A549 (cell line): ENCODE measurements around the gene C4orf50.

Source experiments
- CHD2 ChIP-seq: fragments of 150-350 bp; IDR thresholded peaks from 2 replicates; pipeline ENCODE4 v1.6.1; 2014; ENCODE audit warnings: low read length; ENCODE audit not compliant: partially characterized antibody
- EHMT2 ChIP-seq: fragments of 200-600 bp; sonication (generic); IDR thresholded peaks from 2 replicates; pipeline ENCODE4 v1.6.1; 2016; ENCODE audit warnings: antibody characterized with exemption, low read depth, mild to moderate bottlenecking, moderate library complexity
- HOXB5 ChIP-seq: fragments of 250-450 bp; sonication (Bioruptor Pico); IDR thresholded peaks from 2 replicates; pipeline ENCODE4 v1.5.0; 2020; ENCODE audit warnings: mild to moderate bottlenecking, moderate library complexity
- MAFK ChIP-seq: fragments of 450-650 bp; IDR thresholded peaks from 2 replicates; pipeline ENCODE4 v1.6.1; 2014; ENCODE audit not compliant: partially characterized antibody
- MAZ ChIP-seq: fragments of 150-350 bp; IDR thresholded peaks from 2 replicates; pipeline ENCODE4 v1.6.1; 2014; ENCODE audit warnings: antibody characterized with exemption, low read depth, low read length, borderline replicate concordance
- MYC ChIP-seq: IDR thresholded peaks from 2 replicates; pipeline ENCODE4 v1.6.1; 2012; ENCODE audit warnings: mild to moderate bottlenecking, inconsistent platforms, low read length, improper control_type of control experiment, borderline replicate concordance
- POLR2A ChIP-seq: IDR thresholded peaks from 2 replicates; pipeline ENCODE4 v1.6.1; 2012; ENCODE audit warnings: mild to moderate bottlenecking, low read length
- POLR2AphosphoS2 ChIP-seq: conservative IDR thresholded peaks from 2 replicates; pipeline ENCODE4 v1.6.1; 2012; ENCODE audit warnings: low read length, improper control_type of control experiment, inconsistent platforms
- RAD21 ChIP-seq, 2 experiments: fragments of >200 bp in 1 of 2; sonication (Bioruptor Twin) in 1 of 2; formaldehyde crosslinking in 1 of 2; IDR thresholded peaks in 1 of 2; conservative IDR thresholded peaks in 1 of 2; 2 replicates in 1 of 2; 3 replicates in 1 of 2; pipeline ENCODE4 v1.6.1; 2012 to 2018; ENCODE audit warnings: inconsistent platforms in 1 of 2
- RCOR1 ChIP-seq: fragments of 150-350 bp; IDR thresholded peaks from 2 replicates; pipeline ENCODE4 v1.6.1; 2014; ENCODE audit warnings: antibody characterized with exemption, low read length, low read depth
- RFX5 ChIP-seq: fragments of 450-650 bp; IDR thresholded peaks from 2 replicates; pipeline ENCODE4 v1.7.1; 2014; ENCODE audit warnings: antibody characterized with exemption, mild to moderate bottlenecking, moderate library complexity
- TF ChIP-seq, protein P1 (sequence below): fragments of 200-600 bp; sonication (generic); IDR thresholded peaks from 2 replicates; pipeline ENCODE4 v1.6.1; 2016; ENCODE audit warnings: antibody characterized with exemption, mild to moderate bottlenecking, moderate library complexity
- TF ChIP-seq, protein P2 (sequence below): IDR thresholded peaks from 2 replicates; pipeline ENCODE4 v1.6.1; 2012
- TF ChIP-seq, protein P3 (sequence below): fragments of >200 bp; sonication (Bioruptor Twin); formaldehyde crosslinking; IDR thresholded peaks from 3 replicates; pipeline ENCODE4 v1.5.1; 2016

DNA sequence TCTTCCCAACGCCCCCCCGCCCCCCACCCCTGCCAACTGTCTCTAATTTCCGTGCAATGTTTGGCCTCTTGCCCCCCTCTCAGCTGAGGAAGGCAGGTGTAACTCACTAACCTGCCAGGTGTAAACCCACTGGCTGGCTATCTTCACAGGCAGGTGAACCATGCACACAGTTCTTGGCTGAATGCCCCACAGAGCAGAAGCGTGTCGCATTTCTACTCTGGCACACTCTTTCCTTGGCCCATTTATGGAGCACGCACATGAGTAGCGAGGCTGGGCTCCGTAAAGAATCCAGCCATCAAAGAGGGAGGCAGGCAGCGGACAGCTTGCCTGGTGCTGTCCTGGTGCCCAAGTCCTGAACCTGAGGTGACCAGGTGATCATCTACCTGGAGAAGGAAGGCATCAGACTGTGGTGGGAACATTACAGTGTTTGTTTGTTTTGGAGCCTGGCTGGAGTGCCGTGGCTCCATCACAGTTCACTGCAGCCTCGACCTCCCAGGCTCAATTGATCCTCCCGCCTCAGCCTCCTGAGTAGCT, 86.1 kb downstream of the C4orf50 start:
- no peak for TF ChIP-seq POLR2A
- no peak for TF ChIP-seq EHMT2
- TF ChIP-seq, protein P1, sequence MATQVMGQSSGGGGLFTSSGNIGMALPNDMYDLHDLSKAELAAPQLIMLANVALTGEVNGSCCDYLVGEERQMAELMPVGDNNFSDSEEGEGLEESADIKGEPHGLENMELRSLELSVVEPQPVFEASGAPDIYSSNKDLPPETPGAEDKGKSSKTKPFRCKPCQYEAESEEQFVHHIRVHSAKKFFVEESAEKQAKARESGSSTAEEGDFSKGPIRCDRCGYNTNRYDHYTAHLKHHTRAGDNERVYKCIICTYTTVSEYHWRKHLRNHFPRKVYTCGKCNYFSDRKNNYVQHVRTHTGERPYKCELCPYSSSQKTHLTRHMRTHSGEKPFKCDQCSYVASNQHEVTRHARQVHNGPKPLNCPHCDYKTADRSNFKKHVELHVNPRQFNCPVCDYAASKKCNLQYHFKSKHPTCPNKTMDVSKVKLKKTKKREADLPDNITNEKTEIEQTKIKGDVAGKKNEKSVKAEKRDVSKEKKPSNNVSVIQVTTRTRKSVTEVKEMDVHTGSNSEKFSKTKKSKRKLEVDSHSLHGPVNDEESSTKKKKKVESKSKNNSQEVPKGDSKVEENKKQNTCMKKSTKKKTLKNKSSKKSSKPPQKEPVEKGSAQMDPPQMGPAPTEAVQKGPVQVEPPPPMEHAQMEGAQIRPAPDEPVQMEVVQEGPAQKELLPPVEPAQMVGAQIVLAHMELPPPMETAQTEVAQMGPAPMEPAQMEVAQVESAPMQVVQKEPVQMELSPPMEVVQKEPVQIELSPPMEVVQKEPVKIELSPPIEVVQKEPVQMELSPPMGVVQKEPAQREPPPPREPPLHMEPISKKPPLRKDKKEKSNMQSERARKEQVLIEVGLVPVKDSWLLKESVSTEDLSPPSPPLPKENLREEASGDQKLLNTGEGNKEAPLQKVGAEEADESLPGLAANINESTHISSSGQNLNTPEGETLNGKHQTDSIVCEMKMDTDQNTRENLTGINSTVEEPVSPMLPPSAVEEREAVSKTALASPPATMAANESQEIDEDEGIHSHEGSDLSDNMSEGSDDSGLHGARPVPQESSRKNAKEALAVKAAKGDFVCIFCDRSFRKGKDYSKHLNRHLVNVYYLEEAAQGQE, result peak; percentile 32; the same call in 1 of the 2 replicates
- TF ChIP-seq, protein P2, sequence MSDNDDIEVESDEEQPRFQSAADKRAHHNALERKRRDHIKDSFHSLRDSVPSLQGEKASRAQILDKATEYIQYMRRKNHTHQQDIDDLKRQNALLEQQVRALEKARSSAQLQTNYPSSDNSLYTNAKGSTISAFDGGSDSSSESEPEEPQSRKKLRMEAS, result no peak
- TF ChIP-seq, protein P3, sequence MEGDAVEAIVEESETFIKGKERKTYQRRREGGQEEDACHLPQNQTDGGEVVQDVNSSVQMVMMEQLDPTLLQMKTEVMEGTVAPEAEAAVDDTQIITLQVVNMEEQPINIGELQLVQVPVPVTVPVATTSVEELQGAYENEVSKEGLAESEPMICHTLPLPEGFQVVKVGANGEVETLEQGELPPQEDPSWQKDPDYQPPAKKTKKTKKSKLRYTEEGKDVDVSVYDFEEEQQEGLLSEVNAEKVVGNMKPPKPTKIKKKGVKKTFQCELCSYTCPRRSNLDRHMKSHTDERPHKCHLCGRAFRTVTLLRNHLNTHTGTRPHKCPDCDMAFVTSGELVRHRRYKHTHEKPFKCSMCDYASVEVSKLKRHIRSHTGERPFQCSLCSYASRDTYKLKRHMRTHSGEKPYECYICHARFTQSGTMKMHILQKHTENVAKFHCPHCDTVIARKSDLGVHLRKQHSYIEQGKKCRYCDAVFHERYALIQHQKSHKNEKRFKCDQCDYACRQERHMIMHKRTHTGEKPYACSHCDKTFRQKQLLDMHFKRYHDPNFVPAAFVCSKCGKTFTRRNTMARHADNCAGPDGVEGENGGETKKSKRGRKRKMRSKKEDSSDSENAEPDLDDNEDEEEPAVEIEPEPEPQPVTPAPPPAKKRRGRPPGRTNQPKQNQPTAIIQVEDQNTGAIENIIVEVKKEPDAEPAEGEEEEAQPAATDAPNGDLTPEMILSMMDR, result no peak
- TF ChIP-seq RFX5, result no peak
- no peak for TF ChIP-seq POLR2AphosphoS2
- TF ChIP-seq CHD2, result no peak
- no peak for TF ChIP-seq MAZ
- no peak for TF ChIP-seq HOXB5 (CRISPR knock-in tag)
- TF ChIP-seq MAFK, result no peak
- no peak for TF ChIP-seq RAD21 (conservative IDR thresholded peaks at IDR 0.05 in 1 of 2, IDR thresholded peaks at IDR 0.05 in 1 of 2)
- no peak for TF ChIP-seq MYC
- TF ChIP-seq RCOR1, result no peak
